Dendritic cell treated with granulocyte-macrophage colony-stimulating factor and Interleukin-4, amounts not matched to agents 40 ng/mL and 50 ng/mL, for 4 days (primary cell): ENCODE data around the gene THEM5.
A peak's percentile ranks its signal among the peaks of the same experiment; 100 is the strongest.
"Not testable (repeated sequence)": the region's sequence is repeated elsewhere in the genome, so short reads cannot be mapped to it uniquely, and the experiment has no call there.

Experiments
- H3K27ac Mint-ChIP-seq: one replicate; pipeline ENCODE4 v1.8.0; 2022; ENCODE audit warnings: mild to moderate bottlenecking, mixed read lengths
- H3K27me3 Mint-ChIP-seq: one replicate; pipeline ENCODE4 v1.8.0; 2022; ENCODE audit warnings: mild to moderate bottlenecking, mixed read lengths
- H3K36me3 Mint-ChIP-seq: one replicate; pipeline ENCODE4 v1.8.0; 2022; ENCODE audit warnings: low read depth, mixed read lengths
- H3K4me1 Mint-ChIP-seq: one replicate; pipeline ENCODE4 v1.8.0; 2022; ENCODE audit warnings: low read depth, mixed read lengths
- H3K4me3 Mint-ChIP-seq: one replicate; pipeline ENCODE4 v1.8.0; 2022; ENCODE audit warnings: mild to moderate bottlenecking, moderate library complexity, mixed read lengths
- H3K9me3 Mint-ChIP-seq: one replicate; pipeline ENCODE4 v1.8.0; 2022; ENCODE audit warnings: mixed read lengths
- intact Hi-C: fragments of 100-400 bp; cut with micrococcal nuclease; formaldehyde crosslinking; loops from one replicate; pipeline ENCODE4 v1.15.0; 2022

THEM5 gene

DNA sequence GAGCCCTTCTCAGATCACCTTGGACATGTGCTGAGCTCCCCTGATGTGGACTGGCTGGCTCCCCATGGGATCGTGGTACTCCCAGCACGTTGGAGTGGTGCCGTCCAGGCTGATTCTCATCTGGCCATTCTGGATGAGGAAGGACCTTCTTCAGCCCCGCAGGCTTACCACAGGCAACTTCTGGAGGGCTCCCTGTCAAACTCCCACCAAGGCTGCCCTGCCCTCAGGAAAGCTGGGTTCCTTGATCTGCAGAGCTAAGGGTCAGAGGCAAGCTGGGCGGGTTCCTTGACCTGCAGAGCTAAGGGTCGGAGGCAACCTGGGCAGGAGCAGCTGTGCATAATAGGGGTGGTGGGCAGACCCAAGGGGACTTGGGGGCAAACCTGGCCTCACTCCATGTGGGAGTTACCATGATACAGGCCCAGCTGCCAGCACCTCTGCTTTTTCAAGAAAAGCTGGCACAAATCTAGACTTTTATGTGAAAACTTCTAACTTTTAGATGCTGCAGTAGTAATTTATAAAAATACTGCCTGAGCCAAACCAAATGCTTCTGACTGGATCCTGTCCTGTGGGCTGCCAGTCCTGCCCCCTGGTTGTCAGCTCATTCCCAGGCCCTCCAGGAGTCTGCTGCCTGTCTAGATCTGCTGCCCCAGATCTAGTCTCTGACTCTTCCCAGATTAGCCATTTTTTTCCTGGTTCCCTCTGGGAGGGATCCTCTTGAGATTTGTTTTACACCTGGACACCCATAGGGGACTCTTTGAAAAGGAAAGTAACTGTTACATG, 5.6 kb upstream of the THEM5 start:
- no peak overlapping the region for H3K4me3 Mint-ChIP-seq
- peaks cover 5% of the 10 kb centered on the region for H3K27me3 Mint-ChIP-seq
- intact Hi-C loops = no loop called here
- peaks cover 61% of the 10 kb centered on the region for H3K4me1 Mint-ChIP-seq
- H3K9me3 Mint-ChIP-seq = no peaks in the 10 kb centered on the region
- H3K36me3 Mint-ChIP-seq = no peaks in the 10 kb centered on the region
- no peak overlapping the region for H3K27ac Mint-ChIP-seq

DNA sequence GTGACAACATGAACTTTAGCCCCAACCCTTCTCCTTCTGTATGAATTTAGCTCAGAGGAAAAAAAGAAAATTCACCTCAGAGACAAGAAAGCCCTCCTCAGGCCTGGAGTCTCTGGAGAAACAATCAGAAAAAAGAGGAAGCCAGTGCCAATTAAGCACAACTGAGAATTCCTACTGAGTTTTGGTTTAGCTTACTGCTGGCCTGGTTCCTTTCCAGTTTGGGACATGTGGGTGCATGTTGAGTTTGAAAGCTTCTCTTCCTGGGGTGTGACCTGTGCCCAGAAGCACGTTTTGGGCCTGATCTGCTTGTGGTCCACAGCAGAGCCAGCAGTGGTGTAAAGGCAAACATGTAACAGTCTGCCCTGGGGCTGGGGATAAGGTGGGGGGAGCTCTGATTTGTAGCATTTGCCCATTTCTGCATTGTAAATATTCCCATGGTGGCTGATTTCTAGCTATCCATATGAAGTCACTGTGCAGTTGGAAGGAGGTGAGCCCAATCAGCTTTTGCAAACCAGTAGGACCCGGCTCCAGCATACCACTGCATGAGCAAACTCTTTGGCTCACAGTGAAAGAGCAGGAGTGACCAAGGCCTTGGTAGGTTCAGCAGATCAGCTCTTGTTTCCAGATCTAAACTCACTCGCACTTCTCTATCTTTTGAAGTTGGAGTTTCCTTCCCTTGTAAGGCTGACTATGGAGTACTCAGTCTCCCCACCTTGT, 4.7 kb upstream of the THEM5 start:
- Mint-ChIP-seq H3K9me3 (no peaks in the 10 kb centered on the region), H3K36me3 (no peaks in the 10 kb centered on the region), H3K4me3 (no peak overlapping the region), H3K4me1 (peaks cover 67% of the 10 kb centered on the region), H3K27me3 (peaks cover 9% of the 10 kb centered on the region), H3K27ac (peak overlapping the region; percentile 57)
- intact Hi-C loops = no loop called here

DNA sequence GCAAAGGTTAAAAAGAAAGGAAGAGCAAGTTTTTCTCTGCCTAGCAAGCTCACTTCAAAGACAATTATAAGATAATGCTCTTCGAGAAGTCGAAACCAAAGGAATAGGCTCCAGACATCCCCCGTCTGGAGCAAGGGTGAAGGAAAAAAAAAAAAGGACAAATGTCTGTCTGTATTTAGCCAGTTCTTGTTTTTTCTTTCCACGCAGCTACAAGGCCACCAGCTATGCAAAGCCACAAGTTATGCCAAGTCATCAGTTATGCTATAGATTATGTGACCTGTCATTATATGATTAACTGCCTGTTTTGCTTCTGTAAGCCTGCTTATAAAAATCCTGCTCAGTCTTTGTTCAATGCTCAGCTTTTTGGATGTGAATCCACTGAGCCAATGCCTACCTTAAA, 2.4 kb upstream of the THEM5 start:
- H3K36me3 Mint-ChIP-seq = no peaks in the 10 kb centered on the region
- no peaks in the 10 kb centered on the region for H3K9me3 Mint-ChIP-seq
- intact Hi-C loops = no loop called here
- H3K4me1 Mint-ChIP-seq = peaks cover 54% of the 10 kb centered on the region
- no peak overlapping the region for H3K27ac Mint-ChIP-seq
- H3K27me3 Mint-ChIP-seq = peaks cover 20% of the 10 kb centered on the region
- no peak overlapping the region for H3K4me3 Mint-ChIP-seq

DNA sequence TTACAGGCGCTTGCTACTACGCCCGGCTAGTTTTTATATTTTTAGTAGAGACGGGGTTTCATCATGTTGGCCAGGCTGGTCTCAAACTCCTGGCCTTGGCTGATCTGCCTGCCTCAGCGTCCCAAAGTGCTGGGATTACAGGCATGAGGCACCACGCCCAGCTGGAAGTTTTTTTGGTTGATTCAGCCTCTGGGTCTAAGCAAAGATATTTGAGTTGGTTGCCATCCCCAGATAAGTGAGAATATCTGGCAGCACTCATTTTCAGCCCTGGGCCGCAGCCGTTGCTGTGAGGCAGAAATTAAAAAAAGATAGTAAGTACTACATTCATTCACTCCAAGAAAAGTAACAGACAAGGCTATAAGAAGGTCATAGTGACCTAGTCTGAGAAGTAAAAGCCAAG, 2.0 kb upstream of the THEM5 start:
- peaks cover 20% of the 10 kb centered on the region for H3K27me3 Mint-ChIP-seq
- H3K4me3 Mint-ChIP-seq, H3K9me3 Mint-ChIP-seq, intact Hi-C loops, H3K27ac Mint-ChIP-seq, H3K36me3 Mint-ChIP-seq: not testable (repeated sequence)
- peaks cover 54% of the 10 kb centered on the region for H3K4me1 Mint-ChIP-seq

DNA sequence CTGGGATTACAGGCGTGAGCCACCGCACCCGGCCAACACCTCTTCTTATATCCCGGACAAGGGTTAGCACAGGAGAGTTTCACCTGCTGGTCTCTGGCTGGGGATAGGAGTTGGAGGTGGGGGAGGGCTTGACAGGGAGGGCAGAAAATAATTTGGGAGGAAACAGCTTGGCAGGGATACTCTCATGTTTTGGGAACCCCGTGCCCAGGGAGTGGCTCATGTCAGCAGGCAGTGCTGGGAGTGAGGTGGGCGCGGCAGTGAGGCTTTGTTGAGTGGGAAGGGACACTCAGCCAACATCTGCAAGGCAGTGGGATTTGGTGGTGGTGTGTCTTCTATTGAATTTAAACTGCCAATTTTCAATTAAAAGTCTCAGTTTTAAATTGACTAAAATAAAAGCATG, 1.1 kb upstream of the THEM5 start:
- Mint-ChIP-seq H3K27ac (no peak overlapping the region), H3K9me3 (no peaks in the 10 kb centered on the region), H3K4me3 (no peak overlapping the region), H3K27me3 (peaks cover 27% of the 10 kb centered on the region), H3K36me3 (no peaks in the 10 kb centered on the region), H3K4me1 (peaks cover 47% of the 10 kb centered on the region)
- intact Hi-C loops = no loop called here

DNA sequence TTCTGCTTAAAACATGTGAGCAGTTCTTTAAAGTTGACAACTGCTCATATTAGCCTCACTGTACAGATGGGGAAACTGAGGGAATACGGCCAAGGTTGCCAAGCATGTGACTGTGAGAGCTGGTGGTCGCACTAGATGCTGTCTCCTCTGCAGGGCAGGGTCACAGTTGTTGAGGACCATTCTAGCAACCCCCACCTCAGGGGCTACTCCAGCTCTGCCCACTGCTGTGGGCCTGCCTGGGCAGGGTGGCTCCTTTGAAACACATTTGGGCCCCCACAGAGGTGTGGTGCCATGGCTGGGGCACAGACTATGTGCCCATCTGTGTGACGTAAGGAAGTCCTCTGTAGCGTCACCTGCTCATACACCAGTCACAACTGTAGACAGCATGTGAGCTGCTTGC, 779 bp downstream of the THEM5 start:
- no peaks in the 10 kb centered on the region for H3K9me3 Mint-ChIP-seq
- no peak overlapping the region for H3K27ac Mint-ChIP-seq
- H3K36me3 Mint-ChIP-seq = no peaks in the 10 kb centered on the region
- intact Hi-C loops = no loop called here
- H3K27me3 Mint-ChIP-seq = peaks cover 44% of the 10 kb centered on the region
- H3K4me3 Mint-ChIP-seq = no peak overlapping the region
- H3K4me1 Mint-ChIP-seq = peaks cover 35% of the 10 kb centered on the region

DNA sequence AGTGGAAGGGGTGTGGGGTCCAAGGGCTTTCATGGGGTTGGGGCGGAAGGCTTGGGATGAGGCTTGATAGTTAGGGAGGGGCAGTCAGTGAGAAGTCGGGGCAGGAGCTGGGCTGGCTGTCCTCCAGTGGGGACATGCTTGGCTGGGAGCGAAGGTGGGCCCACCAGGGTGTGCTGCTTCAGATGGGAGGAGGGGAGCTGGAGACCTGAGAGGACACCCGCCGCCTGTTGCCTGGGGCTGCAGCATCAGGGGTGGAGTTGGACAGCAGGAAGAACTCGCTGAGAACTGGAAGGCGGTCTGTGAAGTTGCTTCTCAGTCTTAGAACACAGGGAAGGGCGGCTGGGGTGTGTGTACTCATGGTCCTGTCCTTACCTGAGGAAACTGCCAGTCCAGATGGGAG, 1.6 kb downstream of the THEM5 start:
- no peaks in the 10 kb centered on the region for H3K9me3 Mint-ChIP-seq
- no peak overlapping the region for H3K27ac Mint-ChIP-seq
- H3K4me1 Mint-ChIP-seq = peaks cover 27% of the 10 kb centered on the region
- H3K4me3 Mint-ChIP-seq = no peak overlapping the region
- peaks cover 48% of the 10 kb centered on the region for H3K27me3 Mint-ChIP-seq
- intact Hi-C loops = no loop called here
- no peaks in the 10 kb centered on the region for H3K36me3 Mint-ChIP-seq

DNA sequence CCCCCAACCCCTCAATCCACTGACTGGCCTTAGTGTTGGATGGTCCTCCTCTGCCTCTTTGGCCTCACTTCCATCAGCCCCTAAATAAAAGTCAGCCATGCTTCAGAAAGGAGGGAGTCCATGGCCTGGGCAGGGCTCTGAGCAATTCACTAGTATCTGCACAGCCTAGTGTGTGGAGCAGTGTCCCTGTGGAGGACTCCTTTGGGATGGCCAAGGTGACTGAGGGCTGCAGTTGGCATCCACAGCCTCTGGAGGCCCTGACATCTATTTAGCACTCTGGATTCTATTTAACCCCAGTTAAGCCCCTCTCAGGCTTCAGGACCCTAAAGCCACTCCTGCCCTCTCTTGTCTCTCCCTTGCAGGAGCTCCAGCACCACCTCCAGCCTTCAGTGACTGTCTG, 3.6 kb downstream of the THEM5 start:
- Mint-ChIP-seq H3K9me3 (no peaks in the 10 kb centered on the region), H3K4me1 (peaks cover 24% of the 10 kb centered on the region), H3K36me3 (no peaks in the 10 kb centered on the region), H3K27me3 (peaks cover 68% of the 10 kb centered on the region), H3K27ac (no peak overlapping the region), H3K4me3 (no peak overlapping the region)
- intact Hi-C loops = no loop called here

DNA sequence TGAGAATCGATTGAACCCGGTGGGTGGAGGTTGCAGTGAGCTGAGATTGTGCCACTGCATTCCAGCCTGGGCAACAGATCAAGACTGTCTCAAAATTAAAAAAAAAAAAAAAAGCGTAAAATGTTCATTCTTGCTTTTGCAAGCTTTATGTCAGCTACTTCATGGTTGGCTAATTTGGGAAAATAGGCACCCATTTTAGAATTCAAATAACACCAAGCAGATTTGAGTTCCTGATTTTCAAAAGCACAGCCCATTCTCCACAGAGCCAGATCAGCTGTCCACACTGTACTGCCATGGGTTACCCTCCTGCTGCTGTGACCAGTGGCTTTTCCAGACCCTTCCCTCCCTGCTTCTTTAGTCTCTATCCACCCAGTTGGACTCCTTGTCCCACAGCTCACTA, 4.4 kb downstream of the THEM5 start:
- Mint-ChIP-seq H3K4me3 (no peak overlapping the region), H3K27me3 (peaks cover 75% of the 10 kb centered on the region)

DNA sequence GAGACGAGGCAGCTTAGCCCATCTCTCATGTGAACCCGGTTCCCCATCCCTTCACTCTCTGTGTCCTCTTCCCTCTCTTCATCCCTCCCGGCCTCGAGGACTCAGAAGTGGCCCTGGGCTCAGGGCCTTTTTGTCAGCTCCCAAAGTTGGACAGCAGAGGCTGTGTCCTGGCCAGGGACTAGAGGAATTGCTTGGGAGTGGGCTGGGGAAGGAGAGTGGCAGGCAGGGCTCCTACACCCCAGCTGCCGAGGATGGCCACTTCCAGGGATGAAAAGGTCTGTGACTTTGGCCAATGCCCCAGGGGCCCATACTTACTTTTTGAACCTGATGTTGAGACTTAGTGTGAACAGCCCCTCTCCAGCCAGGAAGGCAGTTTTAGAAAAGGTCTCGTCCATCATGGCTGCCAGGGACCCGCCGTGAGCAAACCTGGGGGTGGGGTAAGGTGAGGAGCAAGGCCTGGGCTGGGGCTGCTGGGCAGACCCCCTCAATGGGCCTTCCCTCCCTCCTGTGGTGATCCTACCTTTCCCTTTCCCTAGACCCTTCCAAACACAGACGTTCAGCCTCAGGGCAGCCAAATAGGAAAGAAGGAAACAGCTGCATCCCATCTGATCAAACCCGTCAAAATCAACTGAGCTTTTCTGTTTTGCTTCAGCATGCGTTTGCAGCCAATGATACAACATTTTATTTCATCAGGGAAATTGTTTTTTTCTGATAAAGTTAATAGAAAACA, 5.5 kb downstream of the THEM5 start:
- Mint-ChIP-seq H3K27ac (no peak overlapping the region), H3K36me3 (no peaks in the 10 kb centered on the region), H3K27me3 (peaks cover 75% of the 10 kb centered on the region), H3K4me3 (no peak overlapping the region), H3K4me1 (peaks cover 21% of the 10 kb centered on the region), H3K9me3 (no peaks in the 10 kb centered on the region)
- intact Hi-C loops = no loop called here

More for the DNA sequence above, 4.4 kb downstream of the THEM5 start:
- no peaks in the 10 kb centered on the region for H3K36me3 Mint-ChIP-seq
- H3K27ac Mint-ChIP-seq = no peak overlapping the region
- peaks cover 26% of the 10 kb centered on the region for H3K4me1 Mint-ChIP-seq
- H3K9me3 Mint-ChIP-seq = no peaks in the 10 kb centered on the region
- intact Hi-C loops = no loop called here

DNA sequence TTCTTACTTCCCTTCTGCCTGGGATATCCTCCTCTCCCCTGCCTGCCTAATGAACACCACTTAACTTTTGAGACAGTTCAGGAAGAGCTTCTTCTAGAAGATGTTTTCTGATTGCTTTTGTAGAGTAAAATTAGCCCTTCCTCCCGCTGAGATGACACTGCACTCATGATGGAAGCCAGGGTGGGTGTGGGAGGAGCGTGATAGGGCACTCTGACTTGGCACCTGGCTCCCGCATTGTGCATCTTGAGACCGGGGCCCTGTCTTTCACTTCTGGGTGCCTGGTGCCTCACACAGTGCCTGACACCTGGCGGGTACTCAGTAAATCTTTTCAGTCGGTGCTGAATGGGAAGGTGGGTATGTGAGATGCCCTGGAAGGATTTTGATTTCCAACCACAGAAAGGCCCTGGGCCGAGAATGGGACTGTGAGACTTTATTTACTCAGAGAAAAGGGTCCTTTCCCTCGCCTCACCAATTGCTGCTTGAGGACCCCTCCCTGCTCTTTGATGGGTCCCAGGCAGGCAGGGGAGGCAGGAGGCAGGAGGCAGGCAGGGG, 6.8 kb downstream of the THEM5 start:
- Mint-ChIP-seq H3K4me3 (no peak overlapping the region), H3K27me3 (peaks cover 73% of the 10 kb centered on the region), H3K36me3 (no peaks in the 10 kb centered on the region), H3K27ac (no peak overlapping the region), H3K4me1 (peaks cover 21% of the 10 kb centered on the region), H3K9me3 (no peaks in the 10 kb centered on the region)
- intact Hi-C loops = no loop called here

DNA sequence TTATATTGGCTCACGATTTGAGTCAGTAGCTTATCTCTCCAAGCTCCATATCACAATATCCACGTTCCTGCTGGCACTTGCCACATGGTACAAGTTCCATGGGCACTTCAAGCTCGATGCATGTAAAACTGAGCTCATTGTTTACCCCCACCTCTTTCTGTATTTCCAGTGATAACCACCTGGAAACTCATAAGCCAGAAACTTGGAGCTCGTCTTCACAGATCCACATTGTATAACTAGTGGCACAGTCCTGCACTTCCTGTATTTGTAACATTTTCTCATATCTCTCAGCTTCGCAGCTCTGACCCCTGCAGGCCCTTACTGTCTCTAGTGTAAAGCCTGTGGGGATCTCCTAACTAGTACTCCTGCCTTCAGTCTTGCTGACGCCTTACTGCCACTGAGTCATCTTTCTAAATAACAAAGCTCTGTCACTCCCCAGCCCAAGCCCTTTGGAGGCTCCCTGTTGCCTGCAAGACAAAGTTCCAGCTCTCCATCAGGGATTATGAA, 7.4 kb downstream of the THEM5 start:
- Mint-ChIP-seq H3K27me3 (peaks cover 75% of the 10 kb centered on the region), H3K4me1 (peaks cover 21% of the 10 kb centered on the region), H3K27ac (no peak overlapping the region), H3K36me3 (no peaks in the 10 kb centered on the region), H3K9me3 (no peaks in the 10 kb centered on the region), H3K4me3 (no peak overlapping the region)
- intact Hi-C loops = no loop called here

DNA sequence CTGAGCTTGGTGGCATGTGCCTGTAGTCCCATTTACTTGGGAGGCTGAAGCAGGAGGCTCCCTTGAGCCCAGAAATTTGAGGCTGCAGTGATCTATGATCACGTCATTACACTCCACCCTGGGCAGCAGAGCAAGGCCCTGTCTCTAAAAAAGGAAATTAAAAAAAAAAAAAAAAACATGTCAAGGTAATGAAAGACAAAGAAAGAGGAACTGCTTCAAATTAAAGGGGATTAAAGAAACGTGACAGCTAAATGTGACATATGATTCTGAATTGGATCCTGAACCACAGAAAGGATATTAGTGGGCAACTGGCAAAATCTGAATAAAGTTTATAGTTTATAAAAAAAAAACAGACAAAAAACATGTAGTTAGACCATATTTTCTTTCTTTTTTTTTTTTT, 10.1 kb downstream of the THEM5 start:
- Mint-ChIP-seq H3K27me3 (peaks cover 77% of the 10 kb centered on the region), H3K27ac (no peak overlapping the region), H3K36me3 (no peaks in the 10 kb centered on the region), H3K9me3 (no peaks in the 10 kb centered on the region), H3K4me3 (no peak overlapping the region), H3K4me1 (peaks cover 29% of the 10 kb centered on the region)
- intact Hi-C loops = no loop called here

DNA sequence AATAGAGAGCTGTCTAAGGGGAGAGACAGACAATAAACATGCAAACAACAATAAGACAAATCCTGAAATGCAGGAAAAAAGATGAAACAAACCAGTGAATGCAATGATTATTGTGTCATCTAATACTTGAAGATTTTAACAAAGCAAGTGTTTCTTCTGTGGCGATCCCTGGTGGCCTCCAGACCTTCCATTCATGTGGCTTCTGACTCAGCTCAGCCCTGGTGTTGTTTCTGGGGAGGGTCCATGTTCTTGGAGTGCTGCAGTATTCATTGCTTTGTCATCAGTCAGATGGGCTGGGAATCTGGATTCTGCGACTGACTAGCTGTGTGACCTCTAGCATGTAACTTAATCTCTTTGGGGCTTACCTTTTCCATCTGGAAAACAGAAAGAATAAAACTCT, 12.4 kb downstream of the THEM5 start:
- H3K27me3 Mint-ChIP-seq = peaks cover 79% of the 10 kb centered on the region
- no peaks in the 10 kb centered on the region for H3K36me3 Mint-ChIP-seq
- no peaks in the 10 kb centered on the region for H3K9me3 Mint-ChIP-seq
- peaks cover 39% of the 10 kb centered on the region for H3K4me1 Mint-ChIP-seq
- H3K27ac Mint-ChIP-seq = no peak overlapping the region
- intact Hi-C loops = no loop called here
- no peak overlapping the region for H3K4me3 Mint-ChIP-seq
